Measurements from ENCODE around the gene RAET1E.
"Not testable (repeated sequence)": the region's sequence is repeated elsewhere in the genome, so short reads cannot be mapped to it uniquely, and the experiment has no call there.

Gene RAET1E

GRCh38 chr6:149918151-149918905 is 20.4 kb upstream of the RAET1E start:
- no peak for TF ChIP-seq CTCF (conservative IDR thresholded peaks at IDR 0.05)
- no peak overlapping the region for H3K27ac ChIP-seq

GRCh38 chr6:149917679-149918078 is 19.8 kb upstream of the RAET1E start:
- TF ChIP-seq CTCF (conservative IDR thresholded peaks at IDR 0.05): no peak

GRCh38 chr6:149915970-149916865 is 18.3 kb upstream of the RAET1E start:
- no peak for TF ChIP-seq CTCF (conservative IDR thresholded peaks at IDR 0.05)
- no peak overlapping the region for H3K27ac ChIP-seq

More at GRCh38 chr6:149917679-149918078, 19.8 kb upstream of the RAET1E start:
- no peak overlapping the region for H3K27ac ChIP-seq

GRCh38 chr6:149913540-149914240 is 15.8 kb upstream of the RAET1E start:
- H3K27ac ChIP-seq: no peak overlapping the region
- no peak for TF ChIP-seq CTCF (conservative IDR thresholded peaks at IDR 0.05)

GRCh38 chr6:149913085-149913484 is 15.2 kb upstream of the RAET1E start:
- H3K27ac ChIP-seq: no peak overlapping the region
- TF ChIP-seq CTCF (conservative IDR thresholded peaks at IDR 0.05): no peak

- not testable (repeated sequence) for H3K27ac ChIP-seq
Observed at GRCh38 chr6:149912680-149913079, 14.8 kb upstream of the RAET1E start.

GRCh38 chr6:149910721-149911151 is 12.8 kb upstream of the RAET1E start:
- TF ChIP-seq CTCF (conservative IDR thresholded peaks at IDR 0.05): no peak
- no peak overlapping the region for H3K27ac ChIP-seq

All from VCaP (cell line).